GM18907 (cell line): Measurements from ENCODE around the gene PAFAH1B2.
"Not testable (repeated sequence)": the region's sequence is repeated elsewhere in the genome, so short reads cannot be mapped to it uniquely, and the experiment has no call there.

Experiments used
- ATAC-seq: cut with Tn5 transposase; IDR thresholded peaks from one replicate; pipeline ENCODE4 v1.9.1; 2021; ENCODE audit warnings: mild to moderate bottlenecking, moderate library complexity; ENCODE audit not compliant: unreplicated experiment

The PAFAH1B2 gene, protein sequence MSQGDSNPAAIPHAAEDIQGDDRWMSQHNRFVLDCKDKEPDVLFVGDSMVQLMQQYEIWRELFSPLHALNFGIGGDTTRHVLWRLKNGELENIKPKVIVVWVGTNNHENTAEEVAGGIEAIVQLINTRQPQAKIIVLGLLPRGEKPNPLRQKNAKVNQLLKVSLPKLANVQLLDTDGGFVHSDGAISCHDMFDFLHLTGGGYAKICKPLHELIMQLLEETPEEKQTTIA

DNA sequence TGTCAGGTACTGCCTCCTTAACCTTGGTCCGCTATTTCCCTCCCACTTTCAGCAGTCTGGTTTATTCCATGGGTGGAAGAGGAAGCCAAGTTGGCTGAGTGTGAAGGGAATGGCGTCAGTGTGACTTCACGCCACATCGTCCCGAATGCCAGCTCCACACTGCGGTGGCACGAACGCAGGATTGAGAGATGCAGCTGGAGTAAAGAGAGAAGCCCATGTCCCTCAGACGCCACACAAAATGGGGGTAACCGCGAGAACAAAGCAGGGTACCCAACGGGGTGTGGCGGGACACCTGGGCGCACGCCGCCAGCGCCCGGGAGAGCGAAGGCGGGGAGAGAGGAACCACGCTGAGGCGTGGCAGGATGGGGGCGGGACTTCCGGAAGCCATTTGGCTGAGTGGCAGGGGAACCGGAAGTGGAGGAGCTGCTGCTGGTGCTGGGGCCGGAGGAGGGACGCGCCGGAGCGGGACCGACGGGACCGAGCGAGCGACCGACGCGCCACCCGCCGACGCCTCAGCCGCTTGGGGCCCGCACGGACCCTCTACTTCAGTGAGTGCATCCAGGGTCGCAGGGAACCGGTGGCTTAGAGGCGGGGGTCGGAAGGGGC, at the start of gene PAFAH1B2:
Gene PAFAH1B2 (plus strand): TSS at position 417 of the 606 bp plus-strand sequence. CDS start 8,161 bp downstream, outside the sequence.
- ATAC-seq, result peak; percentile 96

DNA sequence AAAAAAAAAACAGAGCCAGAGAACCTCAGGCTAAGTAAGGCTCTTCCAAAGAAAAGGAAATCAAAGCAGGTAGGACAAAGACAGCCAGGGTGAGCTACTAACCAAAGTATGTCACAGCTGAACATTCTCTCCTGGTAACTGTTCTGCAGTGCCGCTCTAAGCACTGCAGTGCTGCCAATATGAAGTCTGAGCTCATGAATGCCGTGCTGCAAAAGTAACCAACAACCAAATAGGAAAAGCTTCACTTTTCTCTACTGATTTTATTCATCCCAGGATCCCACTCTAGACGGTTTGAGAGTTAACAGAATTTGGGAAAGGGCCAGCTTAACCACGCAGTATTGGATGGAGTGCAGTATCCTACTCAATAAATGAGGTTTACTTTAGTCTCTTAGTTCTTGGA, 49.3 kb upstream of the PAFAH1B2 start:
- ATAC-seq, result no peak

DNA sequence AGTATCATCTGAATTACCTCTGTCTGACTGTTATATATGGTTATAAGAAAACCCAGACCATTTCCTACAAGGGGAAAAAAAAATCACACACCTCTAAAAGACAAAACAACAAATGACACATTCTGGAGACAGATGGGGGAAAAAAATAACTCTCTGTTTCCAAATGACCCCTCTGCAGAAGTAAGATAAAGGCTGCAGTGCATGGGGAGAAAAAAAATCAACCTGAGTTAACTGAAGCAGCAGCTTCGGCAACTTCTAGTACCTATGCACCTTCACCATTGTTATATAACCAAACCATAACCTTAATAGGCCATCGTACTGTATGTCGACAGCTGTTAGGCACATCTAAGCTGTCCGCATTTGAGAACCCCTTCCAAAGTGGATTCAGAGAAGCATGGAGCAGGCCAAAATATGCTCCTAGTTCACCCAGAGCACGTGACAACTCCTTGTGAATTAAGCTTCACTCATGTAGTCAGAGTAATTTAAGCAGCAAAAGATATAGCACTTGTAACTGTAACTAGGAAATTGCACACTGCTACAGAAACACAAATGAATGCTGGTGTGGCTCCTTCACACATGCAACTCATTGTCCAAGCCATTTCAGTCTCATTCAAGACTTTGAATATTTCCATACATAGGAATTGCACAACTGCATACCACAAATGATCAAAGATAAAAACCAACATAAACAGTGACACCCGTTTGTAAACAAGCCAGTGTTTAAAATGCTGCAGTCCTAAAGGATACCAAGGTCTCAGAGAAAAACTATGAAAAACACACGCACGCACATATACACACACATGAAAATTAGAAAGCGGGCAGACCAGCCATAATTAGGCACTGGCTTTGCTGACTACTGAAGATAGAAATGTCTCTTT, 48.6 kb upstream of the PAFAH1B2 start:
- ATAC-seq, result no peak

DNA sequence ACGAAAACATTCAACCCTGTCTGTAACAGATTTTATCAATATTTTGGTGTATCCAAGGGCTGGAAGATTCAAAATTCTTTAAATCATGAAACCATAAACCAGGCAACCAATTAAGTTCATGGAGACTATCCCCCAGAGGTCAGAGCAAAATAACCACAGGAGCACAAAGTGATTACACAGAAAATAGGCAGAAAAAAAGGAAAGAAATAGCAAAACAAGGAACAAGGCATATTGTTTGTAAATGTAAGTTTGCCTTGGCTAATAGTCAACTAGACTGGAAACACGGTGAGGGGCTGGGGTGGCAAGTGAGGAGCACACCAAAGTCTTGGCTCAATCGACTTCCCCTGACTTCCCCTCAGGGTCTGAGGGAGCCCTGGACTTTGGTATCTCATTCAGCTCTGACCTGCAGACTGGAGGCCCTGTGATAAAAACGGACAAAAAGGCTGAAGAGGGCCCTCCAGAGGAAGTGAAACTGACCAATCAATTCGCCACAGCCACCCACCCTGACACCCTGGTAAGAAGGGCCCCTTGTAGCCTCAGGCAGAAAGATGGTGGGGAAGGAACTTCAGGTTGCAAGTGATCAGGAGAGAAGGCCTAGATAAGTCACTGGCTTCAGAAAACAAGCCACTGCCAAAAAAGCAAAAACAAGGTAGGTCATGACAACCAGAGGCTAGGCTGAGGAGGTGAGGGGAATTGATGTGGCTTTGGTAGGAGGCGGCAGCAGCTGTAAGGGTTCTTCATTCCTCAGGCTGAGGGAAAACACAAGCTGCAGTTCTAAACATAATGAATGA, 47.7 kb upstream of the PAFAH1B2 start:
- ATAC-seq, result no peak

DNA sequence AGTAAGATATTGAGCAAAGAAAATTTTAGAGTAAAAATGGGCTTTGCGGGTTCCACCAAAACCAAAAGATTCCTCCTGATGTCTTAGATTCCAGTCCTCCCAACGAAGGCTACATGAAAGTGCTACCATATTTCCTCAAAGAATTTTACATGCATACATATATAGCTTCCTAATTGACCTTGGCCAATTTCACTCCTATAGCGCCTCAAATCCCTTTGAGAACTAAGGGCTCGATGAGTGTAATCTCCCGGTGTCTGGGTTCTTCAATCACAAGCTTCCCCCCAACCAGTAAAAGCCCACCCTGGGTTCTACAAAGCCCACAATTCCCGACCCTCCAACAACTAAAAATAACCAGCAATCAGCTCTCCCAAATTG, 47.1 kb upstream of the PAFAH1B2 start:
- no peak for ATAC-seq

DNA sequence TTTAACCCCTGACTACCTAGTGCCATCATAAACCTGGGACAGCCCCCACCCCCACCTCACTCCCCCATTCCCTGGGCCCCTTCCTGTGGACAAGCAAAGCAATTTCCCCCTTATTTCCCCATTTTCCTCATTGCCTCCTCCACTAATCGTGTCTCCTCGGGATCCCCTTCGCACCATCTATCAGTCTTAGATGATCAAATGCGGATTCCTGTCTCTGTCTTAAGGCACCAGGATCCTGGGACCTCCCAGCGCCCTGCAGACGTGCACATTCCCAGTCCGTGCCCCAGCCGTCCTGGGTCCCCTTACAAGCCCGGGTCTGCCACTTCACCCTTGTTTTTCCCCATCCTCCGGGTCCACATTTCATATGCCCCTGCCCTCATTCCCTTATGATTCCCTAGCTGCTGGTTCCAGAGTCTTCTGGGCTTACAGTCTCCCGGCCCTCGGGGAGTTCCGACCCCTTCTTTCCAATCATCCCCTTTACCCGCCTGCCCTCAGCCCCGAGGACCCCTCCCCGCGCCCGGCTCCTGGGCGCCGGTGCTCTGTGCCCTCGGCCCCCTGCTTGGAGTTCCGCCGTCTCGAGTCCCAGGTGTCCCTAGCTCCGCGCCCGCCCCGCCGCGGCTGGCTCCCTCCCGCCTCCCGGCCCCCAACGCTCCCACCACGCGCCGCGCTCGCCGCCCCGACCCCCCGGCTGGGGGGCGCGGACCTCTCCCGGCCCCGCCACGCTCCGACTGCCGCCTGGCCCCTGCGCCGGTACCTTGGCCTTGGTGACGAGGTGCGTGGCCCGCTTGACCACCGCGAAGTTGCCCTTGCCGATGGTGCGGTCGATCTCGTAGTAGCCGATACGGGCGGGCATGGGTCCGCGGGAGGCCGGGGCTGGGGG, 46.5 kb upstream of the PAFAH1B2 start:
- ATAC-seq, result peak; percentile 32

DNA sequence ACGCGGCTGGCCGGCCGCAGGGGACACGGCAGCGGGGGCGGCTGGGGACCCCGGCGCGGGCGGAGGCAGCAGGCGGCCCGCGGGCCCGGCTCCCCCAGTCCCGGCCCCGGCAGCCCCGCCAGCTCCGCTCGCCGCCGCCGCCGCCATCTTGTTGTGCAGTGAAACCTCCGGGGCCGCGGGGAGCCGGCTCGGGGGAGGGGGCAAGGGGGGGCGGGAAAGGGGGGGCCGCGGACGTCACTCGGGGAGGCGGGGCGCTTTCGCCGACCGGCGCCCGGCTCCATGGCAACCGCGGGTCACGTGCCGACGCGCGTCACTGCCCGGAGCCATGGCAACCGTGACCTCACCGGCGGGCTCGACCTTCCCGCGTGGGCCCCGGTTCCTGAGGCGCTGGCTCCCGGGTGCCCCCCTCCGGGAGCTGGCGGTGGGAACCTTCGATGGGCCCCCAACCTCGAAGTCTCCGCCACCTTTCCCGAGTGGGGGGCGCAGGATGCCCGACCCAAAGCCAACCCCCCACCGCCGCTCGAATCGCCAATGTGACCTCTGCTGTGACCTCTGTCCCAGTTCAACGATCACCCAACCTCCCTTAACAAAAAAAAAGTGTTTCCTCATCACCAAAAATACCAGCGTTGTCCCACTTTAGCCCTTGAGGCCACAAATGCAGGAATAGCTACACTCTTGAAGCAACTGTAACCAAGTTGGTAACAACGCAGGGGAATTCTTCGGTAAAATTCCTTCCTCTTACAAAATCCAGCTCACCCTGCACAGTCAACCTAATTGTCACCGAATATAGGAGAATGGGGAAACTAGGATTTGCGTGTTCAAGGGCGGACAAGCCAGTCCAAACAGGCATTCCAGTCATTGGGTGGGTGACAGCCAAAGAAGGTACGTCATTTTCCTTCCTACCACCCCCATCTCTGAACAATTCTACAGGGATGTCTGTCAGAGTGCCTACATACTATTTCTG, 45.5 kb upstream of the PAFAH1B2 start, which contains the start of gene SIK3:
Gene SIK3 (minus strand): TSS at position 160 of the 964 bp plus-strand sequence. CDS start 13 bp downstream, at position 147.
- peak; percentile 72 for ATAC-seq

DNA sequence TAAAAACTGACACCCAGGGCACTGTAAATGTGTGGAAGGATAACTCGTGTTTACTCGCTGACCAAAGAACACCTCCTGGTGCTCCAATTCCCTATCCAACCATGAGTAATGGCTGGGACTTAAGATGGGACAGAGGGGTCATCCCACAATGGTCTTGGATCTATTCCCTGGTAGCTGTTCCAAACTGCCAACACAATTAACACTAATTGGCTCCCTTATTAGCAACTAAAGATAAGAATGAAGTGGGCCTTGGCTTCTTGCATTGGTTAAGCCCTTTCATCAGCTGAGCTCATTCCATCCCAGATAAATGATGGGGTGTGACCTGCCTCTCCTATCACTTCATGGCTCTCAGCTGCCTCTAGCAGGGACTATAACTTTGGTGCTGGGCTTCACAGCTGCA, 44.4 kb upstream of the PAFAH1B2 start:
- no peak for ATAC-seq

DNA sequence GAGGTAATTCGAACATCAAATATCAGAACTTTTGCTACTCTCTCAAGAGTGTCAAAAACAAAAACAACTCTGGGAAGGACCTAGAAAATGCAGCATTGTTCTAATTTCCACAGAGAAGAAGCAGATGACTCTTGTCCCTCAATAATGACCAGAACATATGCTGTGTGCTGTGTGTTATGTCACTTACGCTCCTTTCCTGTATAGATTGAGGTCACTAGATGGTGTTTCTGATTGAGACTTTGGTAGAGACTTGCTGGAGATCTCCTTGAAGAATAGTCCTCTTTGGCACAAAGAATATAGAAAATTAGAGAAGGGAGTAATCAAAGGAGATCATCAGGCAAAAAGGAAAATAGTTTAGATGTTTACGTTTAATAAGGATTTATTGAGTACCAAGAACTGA, 43.5 kb upstream of the PAFAH1B2 start:
- no peak for ATAC-seq

DNA sequence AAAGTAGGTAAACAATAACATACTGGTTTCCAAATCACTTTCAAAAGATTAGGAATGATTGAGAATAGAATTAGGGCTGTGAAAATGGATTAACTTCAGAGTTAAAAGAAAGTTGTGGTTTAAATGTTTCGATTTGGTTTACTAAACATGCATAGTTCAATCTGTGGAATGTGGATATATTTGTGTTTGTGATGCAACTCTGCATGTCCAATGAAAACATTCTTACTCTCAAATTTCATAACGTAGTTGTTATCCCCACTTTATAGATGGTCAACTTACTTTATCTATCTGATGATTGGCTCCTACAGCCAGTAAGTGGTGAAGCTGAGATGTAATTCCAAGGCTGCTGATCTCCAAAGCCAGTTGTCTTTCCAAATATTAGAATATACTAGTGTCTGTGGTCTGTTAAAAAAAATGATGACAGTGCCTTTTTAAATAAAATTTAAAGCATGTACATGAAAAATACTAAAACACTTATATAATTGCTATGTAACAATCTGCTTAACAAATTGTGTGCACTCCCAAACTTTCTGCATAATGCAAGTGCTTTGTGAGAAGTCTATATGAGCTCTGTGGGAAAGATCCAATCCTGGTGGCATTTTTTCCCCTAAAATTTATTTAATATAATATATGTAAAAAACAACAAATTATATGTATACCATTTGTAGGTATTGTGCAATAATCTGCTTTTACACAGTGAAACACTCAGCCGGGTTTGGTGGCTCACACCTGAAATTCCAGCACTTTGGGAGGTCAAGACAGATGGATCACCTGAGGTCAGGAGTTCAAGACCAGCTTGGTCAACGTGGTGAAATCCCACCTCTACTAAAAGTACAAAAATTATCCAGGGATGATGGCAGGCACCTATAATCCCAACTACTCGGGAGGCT, 36.1 kb upstream of the PAFAH1B2 start:
- ATAC-seq, result no peak

DNA sequence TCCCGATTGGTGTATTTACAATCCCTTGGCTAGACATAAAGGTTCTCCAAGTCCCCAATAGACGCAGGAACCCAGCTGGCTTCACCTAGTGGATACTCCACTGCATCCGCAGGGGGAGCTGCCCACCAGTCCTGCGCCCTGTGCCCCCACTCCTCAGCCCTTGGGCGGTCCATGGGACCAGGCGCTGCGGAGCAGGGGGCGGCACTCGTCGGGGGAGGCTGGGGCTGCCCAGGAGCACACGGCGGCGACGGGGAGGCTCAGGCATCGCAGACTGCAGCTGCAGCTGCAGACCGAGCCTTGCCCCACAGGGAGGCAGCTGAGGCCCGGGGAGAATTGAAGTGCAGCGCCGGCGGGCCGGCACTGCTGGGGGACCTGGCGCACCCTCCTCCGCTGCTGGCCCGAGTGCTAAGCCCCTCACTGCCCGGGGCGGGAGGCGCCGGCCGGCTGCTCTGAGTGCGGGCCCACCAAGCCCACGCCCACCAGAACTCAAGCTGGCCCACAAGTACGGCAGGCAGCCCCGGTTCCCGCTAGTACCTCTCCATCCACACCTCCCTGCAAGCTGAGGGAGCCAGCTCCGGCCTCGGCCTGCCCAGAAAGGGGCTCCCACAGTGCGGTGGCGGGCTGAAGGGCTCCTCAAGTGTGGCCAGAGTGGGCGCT, 33.7 kb upstream of the PAFAH1B2 start:
- ATAC-seq, result no peak

DNA sequence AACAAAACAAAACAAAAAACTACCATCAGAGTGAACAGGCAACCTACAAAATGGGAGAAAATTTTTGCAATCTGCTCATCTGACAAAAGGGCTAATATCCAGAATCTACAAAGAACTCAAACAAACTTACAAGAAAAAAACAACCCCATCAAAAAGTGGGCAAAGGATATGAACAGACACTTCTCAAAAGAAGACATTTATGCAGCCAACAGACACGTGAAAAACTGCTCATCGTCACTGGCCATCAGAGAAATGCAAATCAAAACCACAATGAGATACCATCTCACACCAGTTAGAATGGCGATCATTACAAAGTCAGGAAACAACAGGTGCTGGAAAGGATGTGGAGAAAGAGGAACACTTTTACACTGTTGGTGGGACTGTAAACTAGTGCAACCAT, 31.6 kb upstream of the PAFAH1B2 start:
- ATAC-seq, result not testable (repeated sequence)

DNA sequence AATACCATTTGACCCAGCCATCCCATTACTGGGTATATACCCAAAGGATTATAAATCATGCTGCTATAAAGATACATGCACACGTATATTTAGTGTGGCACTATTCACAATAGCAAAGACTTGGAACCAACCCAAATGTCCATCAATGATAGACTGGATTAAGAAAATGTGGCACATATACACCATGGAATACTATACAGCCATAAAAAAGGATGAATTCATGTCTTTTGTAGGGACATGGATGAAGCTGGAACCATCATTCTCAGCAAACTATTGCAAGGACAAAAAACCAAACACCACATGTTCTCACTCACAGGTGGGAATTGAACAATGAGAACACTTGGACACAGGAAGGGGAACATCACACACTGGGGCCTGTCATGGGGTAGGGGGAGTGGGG, 31.1 kb upstream of the PAFAH1B2 start:
- ATAC-seq, result not testable (repeated sequence)

DNA sequence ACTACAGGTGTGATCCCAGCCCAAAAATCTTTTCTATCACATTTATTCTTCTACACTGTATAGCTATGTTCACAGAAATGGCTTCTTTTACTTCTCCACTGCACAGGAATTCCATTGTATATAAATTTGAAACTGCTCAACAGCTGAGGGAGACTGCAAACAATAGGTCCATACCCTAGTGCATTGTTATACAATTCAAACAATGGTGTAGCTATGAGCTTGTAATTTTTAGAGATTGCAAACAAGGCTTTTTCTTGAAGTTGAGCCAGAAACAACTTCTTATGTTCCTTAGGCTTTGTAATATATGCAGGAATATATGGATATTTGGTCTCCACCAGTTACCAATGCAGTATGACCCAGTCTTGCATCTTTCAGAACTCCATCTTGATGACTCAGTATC, 26.4 kb upstream of the PAFAH1B2 start:
- no peak for ATAC-seq

DNA sequence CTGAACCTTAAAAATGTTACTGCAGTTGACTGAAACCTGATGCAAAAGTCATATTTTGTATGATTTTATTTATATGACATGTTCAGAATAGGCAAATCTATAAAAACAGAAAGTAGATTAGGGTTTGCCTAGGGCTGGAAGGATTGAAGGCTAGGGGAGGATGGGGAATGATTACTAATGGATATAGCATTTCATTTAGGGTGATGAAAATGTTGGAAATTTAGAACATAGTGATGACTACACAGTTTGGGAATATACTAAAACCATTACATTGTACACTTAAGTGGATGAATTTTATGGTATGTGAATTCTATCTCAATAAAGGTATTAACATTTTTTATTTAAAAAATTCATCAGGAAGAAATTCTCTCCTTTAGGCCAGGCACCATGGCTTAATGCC, 22.9 kb upstream of the PAFAH1B2 start:
- no peak for ATAC-seq

DNA sequence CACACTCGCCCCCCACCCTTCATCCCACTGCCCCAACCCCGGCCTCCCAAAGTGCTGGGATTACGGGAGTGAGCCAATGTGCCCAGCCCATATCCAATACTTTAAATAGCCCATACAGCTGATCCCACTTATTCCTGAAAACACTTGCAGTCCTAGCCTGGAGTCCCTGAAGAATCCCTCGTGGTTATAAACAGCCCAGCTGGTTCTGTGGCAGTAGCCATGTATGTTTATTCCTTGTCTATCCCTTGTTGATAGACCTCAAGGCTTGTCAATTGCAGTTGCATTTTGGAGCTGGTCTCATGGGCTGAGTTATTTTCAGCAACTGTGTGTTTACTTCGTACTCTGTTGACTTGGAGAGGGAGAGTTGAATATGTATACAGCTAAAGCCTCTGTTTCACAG, 21.5 kb upstream of the PAFAH1B2 start:
- ATAC-seq, result no peak

DNA sequence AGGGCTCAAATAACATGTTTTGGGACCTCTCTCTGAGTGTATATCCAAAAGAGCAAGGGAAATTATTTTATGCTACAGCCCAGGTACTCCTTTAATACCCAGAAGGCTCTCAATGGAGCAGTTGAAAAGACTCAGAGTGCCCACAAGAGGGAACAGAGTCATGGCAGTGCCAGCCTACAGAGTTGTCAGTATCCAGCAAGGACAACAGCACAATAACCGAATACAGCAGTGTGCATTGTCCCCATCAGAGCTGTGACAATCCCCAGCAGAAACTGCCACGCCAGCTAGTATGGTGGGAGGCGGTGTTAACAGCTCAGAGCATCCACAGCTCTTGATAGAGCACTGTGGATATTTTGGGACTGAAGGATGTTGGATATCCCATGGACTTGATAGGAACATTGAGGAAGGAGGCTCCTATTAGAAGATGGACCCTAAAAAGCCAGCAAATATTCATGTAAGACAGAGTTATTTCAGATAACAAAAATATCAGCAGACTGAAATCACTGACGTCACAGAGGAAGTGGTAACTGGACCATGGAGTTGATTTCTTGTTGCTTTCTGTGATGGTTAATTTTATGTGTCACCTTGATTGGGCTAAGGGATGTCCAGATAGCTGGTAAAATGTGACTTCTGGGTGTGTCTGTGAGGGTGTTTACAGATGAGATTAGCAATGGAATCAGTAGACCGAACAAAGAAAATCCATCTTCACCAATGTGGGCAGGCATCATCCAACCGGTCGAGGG, 17.7 kb upstream of the PAFAH1B2 start:
- ATAC-seq, result no peak
